ENCODE measurements around the gene RPS19BP1.

The RPS19BP1 gene

DNA sequence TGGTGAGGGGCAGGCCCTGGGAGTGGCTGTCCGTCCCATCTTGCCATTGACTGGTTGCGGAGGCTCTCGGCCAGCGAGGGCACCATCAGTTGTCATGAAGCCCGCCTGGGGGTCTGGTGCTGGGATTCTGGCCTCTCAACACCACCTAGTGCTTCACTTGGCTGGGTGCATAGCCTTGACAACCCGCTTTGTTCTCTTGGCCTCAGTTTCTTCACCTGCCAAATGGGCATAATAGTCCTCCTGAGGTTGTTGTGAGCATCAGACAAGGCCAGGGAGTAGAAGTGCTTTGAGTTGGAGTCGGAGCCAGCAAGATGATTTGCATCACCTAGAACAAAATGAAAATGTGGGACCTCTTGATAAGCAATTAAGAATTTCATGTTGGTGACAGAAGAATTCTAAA lies 36.5 kb upstream of the RPS19BP1 start:
- CTCF ChIA-PET: no interaction called here
- TF ChIP-seq, protein P1, sequence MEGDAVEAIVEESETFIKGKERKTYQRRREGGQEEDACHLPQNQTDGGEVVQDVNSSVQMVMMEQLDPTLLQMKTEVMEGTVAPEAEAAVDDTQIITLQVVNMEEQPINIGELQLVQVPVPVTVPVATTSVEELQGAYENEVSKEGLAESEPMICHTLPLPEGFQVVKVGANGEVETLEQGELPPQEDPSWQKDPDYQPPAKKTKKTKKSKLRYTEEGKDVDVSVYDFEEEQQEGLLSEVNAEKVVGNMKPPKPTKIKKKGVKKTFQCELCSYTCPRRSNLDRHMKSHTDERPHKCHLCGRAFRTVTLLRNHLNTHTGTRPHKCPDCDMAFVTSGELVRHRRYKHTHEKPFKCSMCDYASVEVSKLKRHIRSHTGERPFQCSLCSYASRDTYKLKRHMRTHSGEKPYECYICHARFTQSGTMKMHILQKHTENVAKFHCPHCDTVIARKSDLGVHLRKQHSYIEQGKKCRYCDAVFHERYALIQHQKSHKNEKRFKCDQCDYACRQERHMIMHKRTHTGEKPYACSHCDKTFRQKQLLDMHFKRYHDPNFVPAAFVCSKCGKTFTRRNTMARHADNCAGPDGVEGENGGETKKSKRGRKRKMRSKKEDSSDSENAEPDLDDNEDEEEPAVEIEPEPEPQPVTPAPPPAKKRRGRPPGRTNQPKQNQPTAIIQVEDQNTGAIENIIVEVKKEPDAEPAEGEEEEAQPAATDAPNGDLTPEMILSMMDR (IDR thresholded peaks at IDR 0.05; ENCODE audit: control extremely low read depth, extremely low read depth, low read depth, missing control alignments): no peak
- POLR2A ChIA-PET: no interaction called here
- DNase-seq (ENCODE audit: extremely low spot score): no peak

DNA sequence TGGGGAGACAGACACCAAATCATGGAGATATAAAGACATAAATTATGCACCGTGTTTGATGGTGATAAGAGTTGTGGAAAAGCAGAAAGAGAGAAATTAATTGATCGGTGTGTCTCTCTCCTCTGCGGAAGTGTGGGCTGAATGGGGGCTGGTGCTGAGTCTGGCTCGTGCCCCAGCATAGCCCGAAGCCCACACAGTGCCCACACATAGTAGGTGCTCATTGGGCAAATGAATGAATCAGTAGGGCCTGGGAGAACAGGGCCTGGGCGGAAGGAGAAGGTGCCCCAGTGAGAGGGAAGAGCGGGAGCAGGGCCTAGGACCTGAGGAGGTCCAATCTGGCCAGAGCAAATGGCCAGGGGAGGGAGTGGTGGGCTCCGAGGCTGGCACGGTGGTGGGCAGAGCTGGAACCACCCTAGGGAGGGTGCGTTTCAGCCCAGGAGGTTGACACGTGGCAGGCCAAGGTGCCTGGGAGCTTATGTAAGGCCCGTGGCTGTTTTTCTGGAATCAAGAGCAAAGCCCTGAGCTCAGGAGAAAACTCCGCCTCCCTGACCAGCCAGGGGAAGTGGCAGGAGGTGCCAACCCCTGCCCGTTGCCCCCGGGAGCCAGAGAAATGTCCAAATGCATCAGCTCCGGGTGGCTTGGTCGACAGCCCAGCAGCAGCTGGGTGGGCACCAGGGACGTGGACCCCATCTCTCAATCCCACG lies 35.9 kb upstream of the RPS19BP1 start:
- TF ChIP-seq, protein P1 (IDR thresholded peaks at IDR 0.05; ENCODE audit: control extremely low read depth, extremely low read depth, low read depth, missing control alignments): no peak
- ChIA-PET CTCF (no interaction called here), POLR2A (no interaction called here)
- DNase-seq (ENCODE audit: extremely low spot score): no peak

DNA sequence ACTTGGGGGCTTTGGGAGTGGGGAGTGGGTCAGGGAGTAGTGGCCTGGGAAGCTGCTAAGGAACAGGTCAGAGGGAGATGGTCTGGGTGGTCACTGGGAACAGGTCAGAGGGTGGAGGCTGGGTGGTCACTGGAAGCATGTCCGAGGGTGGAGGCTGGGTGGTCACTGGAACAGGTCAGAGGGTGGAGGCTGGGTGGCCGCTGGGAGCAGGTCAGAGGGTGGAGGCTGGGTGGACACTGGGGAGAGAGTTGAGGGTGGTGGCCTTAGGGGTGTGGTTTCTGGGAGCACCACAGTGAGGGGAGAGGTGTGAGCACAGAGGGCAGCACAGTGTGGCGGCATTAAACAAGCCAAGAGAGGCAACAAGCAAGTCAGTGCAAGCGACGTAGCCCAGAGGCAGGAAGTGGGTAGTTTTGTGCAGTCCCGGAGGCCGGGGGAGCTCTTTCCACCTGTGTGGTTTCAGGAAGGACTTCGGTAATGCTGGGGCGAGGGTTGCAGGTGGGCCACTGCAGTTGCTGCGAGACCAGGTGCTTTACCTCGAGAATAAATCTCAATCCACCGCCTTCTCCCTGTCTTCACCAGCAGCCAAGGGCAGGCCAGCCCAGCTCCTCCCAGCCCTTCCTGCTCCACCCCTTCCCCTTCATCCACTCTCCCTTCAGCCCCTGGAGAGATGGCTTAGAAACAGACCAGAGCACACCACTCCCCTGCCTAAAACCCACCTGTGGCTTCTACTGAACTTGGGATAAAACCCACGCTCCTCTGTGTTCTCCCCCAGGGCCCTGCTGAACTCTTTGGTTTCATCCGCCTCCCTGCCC lies 34.8 kb upstream of the RPS19BP1 start:
- no peak for DNase-seq (ENCODE audit: extremely low spot score)
- TF ChIP-seq, protein P1 (IDR thresholded peaks at IDR 0.05; ENCODE audit: control extremely low read depth, extremely low read depth, low read depth, missing control alignments): no peak
- ChIA-PET CTCF (interaction anchor here (0.7 kb wide), 1 partner anchor 458 kb away, joined by 4 read pairs; no protein-coding TSS in a partner anchor), POLR2A (no interaction called here)

DNA sequence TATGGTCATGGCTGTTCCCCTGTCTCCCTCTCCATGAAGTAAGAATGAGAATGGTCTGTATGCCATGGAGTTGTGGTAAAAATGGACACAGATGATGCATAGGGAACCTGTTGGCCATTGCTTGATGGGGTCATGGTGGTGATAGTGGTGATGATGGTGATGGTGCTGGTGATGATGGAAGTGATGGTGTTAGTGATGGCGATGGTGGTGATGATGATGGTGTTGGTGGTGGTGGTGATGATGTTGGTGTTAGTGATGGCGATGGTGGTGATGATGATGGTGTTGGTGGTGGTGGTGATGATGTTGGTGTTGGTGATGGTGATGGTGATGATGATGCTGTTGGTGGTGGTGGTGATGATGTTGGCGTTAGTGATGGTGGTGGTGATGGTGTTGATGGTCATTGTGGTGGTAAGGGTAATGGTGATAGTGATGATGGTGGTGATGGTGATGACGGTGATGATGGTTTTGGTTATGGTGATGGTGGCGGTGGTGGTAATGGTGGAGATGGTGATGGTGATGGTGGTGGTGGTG lies 32.9 kb upstream of the RPS19BP1 start:
- TF ChIP-seq, protein P1 (IDR thresholded peaks at IDR 0.05; ENCODE audit: control extremely low read depth, extremely low read depth, low read depth, missing control alignments): no peak
- POLR2A ChIA-PET: no interaction called here
- CTCF ChIA-PET: interaction anchor here (1.2 kb wide), 1 partner anchor 31 kb away, joined by 3 read pairs; no protein-coding TSS in a partner anchor
- no peak for DNase-seq (ENCODE audit: extremely low spot score)

DNA sequence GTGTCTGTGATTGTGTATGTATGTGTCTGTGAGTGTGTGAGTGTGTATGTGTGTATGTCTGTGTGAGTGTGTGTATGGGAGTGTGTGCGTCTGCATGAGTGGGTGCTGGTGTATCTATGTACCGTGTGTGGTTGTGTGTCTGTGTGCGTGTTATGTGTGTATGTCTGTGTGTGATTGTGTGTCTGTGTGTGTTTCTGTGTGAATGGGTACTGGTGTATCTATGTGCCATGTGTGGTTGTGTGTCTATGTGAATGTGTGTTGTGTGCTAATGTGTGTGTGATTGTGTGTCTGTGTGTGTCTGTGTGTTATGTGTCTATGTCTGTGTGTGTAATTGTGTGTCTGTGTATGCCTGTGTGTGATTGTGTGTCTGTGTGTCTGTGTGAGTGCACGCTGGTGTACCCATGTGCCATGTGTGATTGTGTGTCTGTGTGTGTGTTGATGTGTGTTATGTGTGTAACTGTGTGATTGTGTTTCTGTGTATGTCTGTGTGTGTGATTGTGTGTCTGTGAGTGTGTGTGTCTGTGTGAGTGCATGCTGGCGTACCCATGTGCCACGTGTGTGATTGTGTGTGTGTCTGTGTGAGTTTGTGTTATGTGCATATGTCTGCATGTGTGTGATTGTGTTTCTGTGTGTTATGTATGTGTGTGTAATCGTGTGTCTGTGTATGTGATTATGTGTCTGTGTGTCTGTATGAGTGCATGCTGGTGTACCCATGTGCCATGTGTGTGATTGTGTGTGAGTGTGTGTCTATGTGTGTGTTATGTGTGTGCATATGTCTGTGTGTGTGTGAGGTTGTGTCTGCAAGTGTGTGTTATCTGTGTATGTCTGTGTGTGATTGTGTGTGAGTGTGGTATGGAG lies 31.3 kb upstream of the RPS19BP1 start:
- ChIA-PET POLR2A (no interaction called here), CTCF (no interaction called here)
- TF ChIP-seq, protein P1 (IDR thresholded peaks at IDR 0.05; ENCODE audit: control extremely low read depth, extremely low read depth, low read depth, missing control alignments): no peak
- DNase-seq (ENCODE audit: extremely low spot score): no peak

Measured in GM10248 (cell line).